ENCODE measurements around the gene RIBC2.
A peak's percentile ranks its signal among the peaks of the same experiment; 100 is the strongest.
"Not testable (repeated sequence)": the region's sequence is repeated elsewhere in the genome, so short reads cannot be mapped to it uniquely, and the experiment has no call there.

RIBC2 gene

GRCh38 chr22:45413368-45414211 is at the start of gene RIBC2, which contains the start of gene SMC1B:
Gene RIBC2, plus strand, starts transcription at chr22:45413693. Its CDS starts 194 bp downstream, at chr22:45413887.
Gene SMC1B, minus strand, starts transcription at chr22:45413599. Its CDS starts 32 bp downstream, at chr22:45413567.
- H3K4me3 ChIP-seq (ENCODE audit: low read depth, low read length) = peak within 1 kb of the TSS; percentile 51

- no peak overlapping the region for H3K4me3 ChIP-seq (ENCODE audit: low read depth, low read length)
Observed at GRCh38 chr22:45366713-45367112, 46.8 kb upstream of the RIBC2 start.

GRCh38 chr22:45373592-45373991 is 39.9 kb upstream of the RIBC2 start:
- not testable (repeated sequence) for H3K4me3 ChIP-seq (ENCODE audit: low read depth, low read length)

GRCh38 chr22:45376009-45376408 is 37.5 kb upstream of the RIBC2 start:
- no peak overlapping the region for H3K4me3 ChIP-seq (ENCODE audit: low read depth, low read length)

GRCh38 chr22:45376703-45377102 is 36.8 kb upstream of the RIBC2 start:
- no peak overlapping the region for H3K4me3 ChIP-seq (ENCODE audit: low read depth, low read length)

GRCh38 chr22:45381348-45381747 is 32.1 kb upstream of the RIBC2 start:
- H3K4me3 ChIP-seq (ENCODE audit: low read depth, low read length) = no peak overlapping the region

- no peak overlapping the region for H3K4me3 ChIP-seq (ENCODE audit: low read depth, low read length)
Observed at GRCh38 chr22:45389546-45389945, 23.9 kb upstream of the RIBC2 start.

- no peak overlapping the region for H3K4me3 ChIP-seq (ENCODE audit: low read depth, low read length)
Observed at GRCh38 chr22:45397806-45398205, 15.7 kb upstream of the RIBC2 start.

- no peak overlapping the region for H3K4me3 ChIP-seq (ENCODE audit: low read depth, low read length)
Observed at GRCh38 chr22:45398214-45398613, 15.3 kb upstream of the RIBC2 start.

GRCh38 chr22:45399712-45400445 is 13.6 kb upstream of the RIBC2 start:
- no peak overlapping the region for H3K4me3 ChIP-seq (ENCODE audit: low read depth, low read length)

- no peak overlapping the region for H3K4me3 ChIP-seq (ENCODE audit: low read depth, low read length)
Observed at GRCh38 chr22:45402466-45402985, 11.0 kb upstream of the RIBC2 start.

GRCh38 chr22:45407793-45408192 is 5.7 kb upstream of the RIBC2 start:
- no peak overlapping the region for H3K4me3 ChIP-seq (ENCODE audit: low read depth, low read length)

- H3K4me3 ChIP-seq (ENCODE audit: low read depth, low read length) = no peak overlapping the region
Observed at GRCh38 chr22:45413013-45413367, 503 bp upstream of the RIBC2 start.

GRCh38 chr22:45418056-45418769 is 4.7 kb downstream of the RIBC2 start:
- no peak overlapping the region for H3K4me3 ChIP-seq (ENCODE audit: low read depth, low read length)

GRCh38 chr22:45418770-45419138 is 5.3 kb downstream of the RIBC2 start:
- no peak overlapping the region for H3K4me3 ChIP-seq (ENCODE audit: low read depth, low read length)

GRCh38 chr22:45420011-45420410 is 6.5 kb downstream of the RIBC2 start:
- H3K4me3 ChIP-seq (ENCODE audit: low read depth, low read length) = no peak overlapping the region

- no peak overlapping the region for H3K4me3 ChIP-seq (ENCODE audit: low read depth, low read length)
Observed at GRCh38 chr22:45420539-45420938, 7.0 kb downstream of the RIBC2 start.

- H3K4me3 ChIP-seq (ENCODE audit: low read depth, low read length) = no peak overlapping the region
Observed at GRCh38 chr22:45421349-45422055, 8.0 kb downstream of the RIBC2 start.

GRCh38 chr22:45422237-45422983 is 8.9 kb downstream of the RIBC2 start:
- no peak overlapping the region for H3K4me3 ChIP-seq (ENCODE audit: low read depth, low read length)

- no peak overlapping the region for H3K4me3 ChIP-seq (ENCODE audit: low read depth, low read length)
Observed at GRCh38 chr22:45423524-45423923, 10.0 kb downstream of the RIBC2 start.
